GM21526 (cell line): ENCODE measurements around the gene ZC3H13.

Source experiments
- ATAC-seq: cut with Tn5 transposase; IDR thresholded peaks from one replicate; pipeline ENCODE4 v1.9.1; 2021; ENCODE audit warnings: moderate library complexity; ENCODE audit not compliant: unreplicated experiment, low FRiP score

The ZC3H13 gene

GRCh38 chr13:45943120-45943519 is 109.4 kb downstream of the ZC3H13 start:
- ATAC-seq: no peak

- ATAC-seq: no peak
Observed at GRCh38 chr13:45941261-45941660, 111.3 kb downstream of the ZC3H13 start.

- ATAC-seq: no peak
Observed at GRCh38 chr13:45940061-45940460, 112.5 kb downstream of the ZC3H13 start.

GRCh38 chr13:45936621-45937020 is 115.9 kb downstream of the ZC3H13 start:
- no peak for ATAC-seq

- no peak for ATAC-seq
Observed at GRCh38 chr13:45934283-45934682, 118.3 kb downstream of the ZC3H13 start.

- ATAC-seq: no peak
Observed at GRCh38 chr13:45933203-45933908, 119.2 kb downstream of the ZC3H13 start.

- no peak for ATAC-seq
Observed at GRCh38 chr13:45932676-45933075, 119.9 kb downstream of the ZC3H13 start.

- ATAC-seq: no peak
Observed at GRCh38 chr13:45932172-45932571, 120.4 kb downstream of the ZC3H13 start.

GRCh38 chr13:45931211-45931610 is 121.3 kb downstream of the ZC3H13 start:
- no peak for ATAC-seq

GRCh38 chr13:45930177-45930576 is 122.4 kb downstream of the ZC3H13 start:
- ATAC-seq: no peak

- no peak for ATAC-seq
Observed at GRCh38 chr13:45928843-45929242, 123.7 kb downstream of the ZC3H13 start.

GRCh38 chr13:45928176-45928575 is 124.4 kb downstream of the ZC3H13 start:
- ATAC-seq: no peak

- no peak for ATAC-seq
Observed at GRCh38 chr13:45926741-45927140, 125.8 kb downstream of the ZC3H13 start.

GRCh38 chr13:45925151-45925550 is 127.4 kb downstream of the ZC3H13 start:
- no peak for ATAC-seq

GRCh38 chr13:45921162-45921736 is 131.3 kb downstream of the ZC3H13 start:
- no peak for ATAC-seq

GRCh38 chr13:45918597-45918996 is 133.9 kb downstream of the ZC3H13 start:
- ATAC-seq: no peak

- no peak for ATAC-seq
Observed at GRCh38 chr13:45917019-45917418, 135.5 kb downstream of the ZC3H13 start.

GRCh38 chr13:45915686-45916439 is 136.7 kb downstream of the ZC3H13 start:
- ATAC-seq: no peak

- ATAC-seq: no peak
Observed at GRCh38 chr13:45909673-45910072, 142.9 kb downstream of the ZC3H13 start.

GRCh38 chr13:45909089-45909488 is 143.5 kb downstream of the ZC3H13 start:
- ATAC-seq: no peak

GRCh38 chr13:45907503-45907902 is 145.0 kb downstream of the ZC3H13 start:
- no peak for ATAC-seq
